Endothelial cell of umbilical vein (primary cell): ENCODE data around the gene PAOX. TPM values are rescaled to one million over a fixed set of nuclear protein-coding genes. Genes with fewer than 3 reads are reported as not detected.

Experiments used
- BruUV-seq: library from RNA; stranded (reverse); fragments of 400-500 nt; replicated peaks from 2 replicates; lab custom pipeline; 2021; lab: Mats Ljungman, UMichigan
- CTCF ChIA-PET: fragments of 300-600, 350-600 bp; sonication (Branson Sonifier 250); formaldehyde crosslinking; loops from one replicate; lab custom pipeline; 2021; ENCODE audit warnings: antibody characterized with exemption, inconsistent platforms; lab: Charles Lee
- POLR2A ChIA-PET: fragments of 300-600, 350-600 bp; sonication (Branson Sonifier 250); formaldehyde crosslinking; loops from one replicate; lab custom pipeline; 2021; ENCODE audit warnings: antibody characterized with exemption, inconsistent platforms; lab: Charles Lee
- DNase-seq: peaks from one replicate; pipeline ENCODE4 v3.0.0-alpha.2; 2011; ENCODE audit warnings: low read depth, low spot score
- FAIRE-seq: peaks from 2 replicates; lab custom pipeline; 2011; peaks lifted over from hg19 to GRCh38; lab: Jason Lieb, UNC
- H2AFZ ChIP-seq: 2 replicates; pipeline ENCODE4 v1.6.0; 2012; ENCODE audit warnings: low read depth, low read length, control low read depth, inconsistent platforms
- H3K27ac ChIP-seq: 2 replicates; pipeline ENCODE4 v1.5.1; 2011; ENCODE audit warnings: low read depth, mild to moderate bottlenecking, control low read depth, low read length, moderate library complexity; ENCODE audit not compliant: insufficient read depth
- H3K27me3 ChIP-seq, 2 experiments: 2 replicates each; pipeline versions ENCODE4 v1.6.0 to v1.6.1; 2011; ENCODE audit warnings: low read length in 2 of 2, mixed read lengths in 1 of 2; ENCODE audit not compliant: control insufficient read depth in 2 of 2, insufficient read depth in 2 of 2
- H3K36me3 ChIP-seq, 2 experiments: 2 replicates in 1 of 2; 3 replicates in 1 of 2; pipeline ENCODE4 v1.5.1; 2011; ENCODE audit warnings: low read length in 2 of 2, mild to moderate bottlenecking in 1 of 2, moderate library complexity in 1 of 2; ENCODE audit not compliant: control insufficient read depth in 2 of 2, insufficient read depth in 2 of 2; ENCODE audit errors: extremely low read depth in 1 of 2
- H3K4me1 ChIP-seq: 3 replicates; pipeline ENCODE4 v1.5.1; 2011; ENCODE audit warnings: mild to moderate bottlenecking, low read length; ENCODE audit not compliant: control insufficient read depth, insufficient read depth; ENCODE audit errors: extremely low read depth
- H3K4me2 ChIP-seq: 2 replicates; pipeline ENCODE4 v1.6.1; 2011; ENCODE audit warnings: low read length, control low read depth, mixed read lengths; ENCODE audit not compliant: insufficient read depth
- H3K4me3 ChIP-seq, 3 experiments: fragments of 200-600 bp in 1 of 3; sonication (generic), shearing (Covaris generic) in 1 of 3; replicated peaks in 1 of 3; 2 replicates each; pipeline ENCODE4 v1.5.1; 2011 to 2016; ENCODE audit warnings: control low read depth in 3 of 3, low read length in 3 of 3, mild to moderate bottlenecking in 2 of 3, inconsistent platforms in 1 of 3, low read depth in 1 of 3, moderate library complexity in 1 of 3; ENCODE audit not compliant: insufficient read depth in 1 of 3
- H3K79me2 ChIP-seq: 2 replicates; pipeline ENCODE4 v1.6.0; 2012; ENCODE audit warnings: low read length, inconsistent platforms; ENCODE audit not compliant: control insufficient read depth, insufficient read depth
- H3K9ac ChIP-seq: replicated peaks from 2 replicates; pipeline ENCODE3; 2011; ENCODE audit warnings: low read length, control low read depth; ENCODE audit not compliant: insufficient read depth; ENCODE audit errors: extremely low read depth
- H3K9me1 ChIP-seq: replicated peaks from 3 replicates; pipeline ENCODE4 v1.6.0; 2011; ENCODE audit warnings: mild to moderate bottlenecking, low read length; ENCODE audit not compliant: control insufficient read depth, insufficient read depth; ENCODE audit errors: extremely low read depth
- H3K9me3 ChIP-seq: replicated peaks from 2 replicates; pipeline ENCODE4 v1.5.1; 2012; ENCODE audit warnings: low read length, inconsistent platforms; ENCODE audit not compliant: control insufficient read depth, insufficient read depth
- H4K20me1 ChIP-seq: replicated peaks from 2 replicates; pipeline ENCODE3; 2011; ENCODE audit warnings: mild to moderate bottlenecking, low read length; ENCODE audit not compliant: control insufficient read depth, insufficient read depth; ENCODE audit errors: extremely low read depth
- EZH2 ChIP-seq: IDR thresholded peaks from 2 replicates; pipeline ENCODE4 v1.6.1; 2012; ENCODE audit warnings: borderline replicate concordance, low read depth, mild to moderate bottlenecking, moderate library complexity, low read length, inconsistent platforms; ENCODE audit not compliant: severe bottlenecking
- JUN ChIP-seq: IDR thresholded peaks from 2 replicates; pipeline ENCODE4 v1.6.1; 2011; ENCODE audit warnings: borderline replicate concordance, low read depth; ENCODE audit not compliant: insufficient read length, insufficient read depth
- MYC ChIP-seq: IDR thresholded peaks from one replicate; pipeline ENCODE4 v1.6.1; 2011; ENCODE audit warnings: mild to moderate bottlenecking, low read depth, low read length
- dilution Hi-C: fragments of 300-500 bp; cut with MboI; formaldehyde crosslinking; loops from one replicate; pipeline ENCODE4 v1.15.0; 2019; ENCODE audit warnings: low sequenced_read_pairs; ENCODE audit not compliant: extremely low pct_ligation_motif_present
- intact Hi-C: fragments of 100-400 bp; cut with micrococcal nuclease; formaldehyde crosslinking; loops from one replicate; pipeline ENCODE4 v1.10.0; 2022
- polyA plus RNA-seq, 4 experiments: library from polyadenylated mRNA; depleted of rRNA in 3 of 4; stranded (reverse) in 3 of 4; unstranded in 1 of 4; fragments of >200 nt; gene quantifications; 2 replicates each; pipeline versions ENCODE4 v1.2.1 to v1.2.3, GENCODE V29; 2011 to 2012; ENCODE audit warnings: missing spikeins in 1 of 4
- total RNA-seq: library from RNA; stranded (reverse); gene quantifications from 2 replicates; pipeline ENCODE4 v1.2.3, GENCODE V29; 2021
- TF ChIP-seq, protein P1 (sequence below), 2 donors: IDR thresholded peaks; 1 replicate in 1 of 2; 2 replicates in 1 of 2; pipeline ENCODE4 v1.5.1; 2011; ENCODE audit warnings: low read length in 2 of 2, mild to moderate bottlenecking in 2 of 2, moderate library complexity in 2 of 2, control low read depth in 1 of 2, inconsistent platforms in 1 of 2, low read depth in 1 of 2; ENCODE audit not compliant: insufficient read depth in 1 of 2; ENCODE audit errors: extremely low read depth in 1 of 2
- TF ChIP-seq, protein P2 (sequence below): IDR thresholded peaks from 2 replicates; pipeline ENCODE4 v1.6.1; 2011; ENCODE audit not compliant: insufficient read depth, insufficient read length

The PAOX gene
- total and polyA plus RNA-seq, 2 donors (not counting 3 experiments of a cell fraction or from before 2014, with no cell fraction given): 2.6 to 3.8 TPM

- Histone ChIP-seq H3K4me2 (no peak overlapping the region), H3K9me1 (no peaks in the 10 kb centered on the region), H2AFZ (no peak overlapping the region), H3K9ac (no peak overlapping the region), H3K36me3 (no peaks in the 10 kb centered on the region), H4K20me1 (no peaks in the 10 kb centered on the region), H3K4me3 (no peak overlapping the region), H3K27me3 (no peaks in the 10 kb centered on the region), H3K4me1 (no peaks in the 10 kb centered on the region), H3K79me2 (no peaks in the 10 kb centered on the region), H3K9me3 (no peaks in the 10 kb centered on the region), H3K27ac (no peak overlapping the region)
- ChIA-PET CTCF (no interaction called here), POLR2A (no interaction called here)
- FAIRE-seq (no peak), DNase-seq (no peak)
- dilution Hi-C loops (no loop called here), intact Hi-C loops (no loop called here)
- no TSS peak for BruUV-seq
- TF ChIP-seq, protein P1, sequence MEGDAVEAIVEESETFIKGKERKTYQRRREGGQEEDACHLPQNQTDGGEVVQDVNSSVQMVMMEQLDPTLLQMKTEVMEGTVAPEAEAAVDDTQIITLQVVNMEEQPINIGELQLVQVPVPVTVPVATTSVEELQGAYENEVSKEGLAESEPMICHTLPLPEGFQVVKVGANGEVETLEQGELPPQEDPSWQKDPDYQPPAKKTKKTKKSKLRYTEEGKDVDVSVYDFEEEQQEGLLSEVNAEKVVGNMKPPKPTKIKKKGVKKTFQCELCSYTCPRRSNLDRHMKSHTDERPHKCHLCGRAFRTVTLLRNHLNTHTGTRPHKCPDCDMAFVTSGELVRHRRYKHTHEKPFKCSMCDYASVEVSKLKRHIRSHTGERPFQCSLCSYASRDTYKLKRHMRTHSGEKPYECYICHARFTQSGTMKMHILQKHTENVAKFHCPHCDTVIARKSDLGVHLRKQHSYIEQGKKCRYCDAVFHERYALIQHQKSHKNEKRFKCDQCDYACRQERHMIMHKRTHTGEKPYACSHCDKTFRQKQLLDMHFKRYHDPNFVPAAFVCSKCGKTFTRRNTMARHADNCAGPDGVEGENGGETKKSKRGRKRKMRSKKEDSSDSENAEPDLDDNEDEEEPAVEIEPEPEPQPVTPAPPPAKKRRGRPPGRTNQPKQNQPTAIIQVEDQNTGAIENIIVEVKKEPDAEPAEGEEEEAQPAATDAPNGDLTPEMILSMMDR (IDR thresholded peaks at IDR 0.05; ENCODE audit: extremely low read depth in 1 of 2, insufficient read depth in 1 of 2, low read depth in 1 of 2, low read length in 2 of 2): no peak
- TF ChIP-seq, protein P2, sequence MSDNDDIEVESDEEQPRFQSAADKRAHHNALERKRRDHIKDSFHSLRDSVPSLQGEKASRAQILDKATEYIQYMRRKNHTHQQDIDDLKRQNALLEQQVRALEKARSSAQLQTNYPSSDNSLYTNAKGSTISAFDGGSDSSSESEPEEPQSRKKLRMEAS: no peak
- TF ChIP-seq JUN (no peak), MYC (no peak), EZH2 (no peak)
Observed at GRCh38 chr10:133351408-133352318, 27.4 kb upstream of the PAOX start.
